SK-N-SH (cell line): Measurements from ENCODE around the gene GFY. TPM values are rescaled to one million over a fixed set of nuclear protein-coding genes. Genes with fewer than 3 reads are reported as not detected.
A peak's percentile ranks its signal among the peaks of the same experiment; 100 is the strongest.
"Not testable (repeated sequence)": the region's sequence is repeated elsewhere in the genome, so short reads cannot be mapped to it uniquely, and the experiment has no call there.

Experiments
- CTCF ChIA-PET: fragments of 300-600, 350-600 bp; formaldehyde crosslinking; extraction: SDS; loops from one replicate; lab custom pipeline; 2021; lab: Yijun Ruan, JAX
- POLR2A ChIA-PET: fragments of 350-600 bp; sonication (Branson Sonifier 250); formaldehyde crosslinking; extraction: SDS; loops from one replicate; lab custom pipeline; 2020; ENCODE audit warnings: antibody characterized with exemption, inconsistent platforms; lab: Yijun Ruan, JAX
- DNase-seq: peaks from one replicate; pipeline ENCODE4 v3.0.0; 2012
- H2AFZ ChIP-seq: fragments of 200-600 bp; sonication (generic); 2 replicates; pipeline ENCODE4 v1.8.1; 2016; ENCODE audit warnings: antibody characterized with exemption, mild to moderate bottlenecking, low read depth
- H3F3A ChIP-seq: fragments of 200-600 bp; sonication (generic); replicated peaks from 2 replicates; pipeline ENCODE3; 2016; ENCODE audit warnings: antibody characterized with exemption, mild to moderate bottlenecking; ENCODE audit not compliant: insufficient read depth
- H3K27ac ChIP-seq, 2 experiments: fragments of 200-500 bp in 1 of 2; fragments of 200-600 bp in 1 of 2; sonication (Bioruptor generic) in 1 of 2; sonication (generic), shearing (Covaris generic) in 1 of 2; 2 replicates each; pipeline versions ENCODE4 v1.5.1 to v1.6.1; 2014 to 2016; ENCODE audit warnings: low read depth in 2 of 2, inconsistent platforms in 1 of 2, low read length in 1 of 2, mild to moderate bottlenecking in 1 of 2, mixed read lengths in 1 of 2
- H3K27me3 ChIP-seq: fragments of 200-600 bp; sonication (generic), shearing (Covaris generic); 2 replicates; pipeline ENCODE4 v1.6.1; 2016; ENCODE audit warnings: mixed run types; ENCODE audit not compliant: insufficient read depth
- H3K36me3 ChIP-seq, 2 experiments: fragments of 200-500 bp in 1 of 2; fragments of 200-600 bp in 1 of 2; sonication (Bioruptor generic) in 1 of 2; sonication (generic) in 1 of 2; replicated peaks in 1 of 2; 2 replicates each; pipeline versions ENCODE3 to v1.5.1; 2014 to 2016; ENCODE audit warnings: low read length in 1 of 2, mild to moderate bottlenecking in 1 of 2; ENCODE audit not compliant: insufficient read depth in 2 of 2, control insufficient read depth in 1 of 2
- H3K4me1 ChIP-seq, 2 experiments: fragments of 200-500 bp in 1 of 2; fragments of 200-600 bp in 1 of 2; sonication (Bioruptor generic) in 1 of 2; sonication (generic), shearing (Covaris generic) in 1 of 2; 2 replicates each; pipeline versions ENCODE4 v1.5.1 to v1.6.1; 2014 to 2016; ENCODE audit warnings: low read depth in 1 of 2, low read length in 1 of 2, mixed run types in 1 of 2; ENCODE audit not compliant: insufficient read depth in 2 of 2, control insufficient read depth in 1 of 2
- H3K4me2 ChIP-seq: fragments of 200-600 bp; sonication (generic), shearing (Covaris generic); 2 replicates; pipeline ENCODE4 v1.6.1; 2017; ENCODE audit warnings: mixed run types
- H3K4me3 ChIP-seq, 2 experiments: fragments of 200-500 bp in 1 of 2; fragments of 200-600 bp in 1 of 2; sonication (Bioruptor generic) in 1 of 2; sonication (generic), shearing (Covaris generic) in 1 of 2; 2 replicates each; pipeline versions ENCODE4 v1.5.1 to v1.8.1; 2014 to 2016; ENCODE audit warnings: low read depth in 2 of 2, inconsistent platforms in 1 of 2, low read length in 1 of 2, mild to moderate bottlenecking in 1 of 2, mixed read lengths in 1 of 2, moderate library complexity in 1 of 2
- H3K79me2 ChIP-seq: fragments of 200-600 bp; sonication (generic); 2 replicates; pipeline ENCODE4 v1.8.1; 2017; ENCODE audit warnings: mild to moderate bottlenecking; ENCODE audit not compliant: insufficient read depth
- H3K9ac ChIP-seq: fragments of 200-600 bp; sonication (generic); 2 replicates; pipeline ENCODE4 v1.6.1; 2017; ENCODE audit warnings: mixed run types
- H3K9me2 ChIP-seq: fragments of 200-600 bp; sonication (generic); 2 replicates; pipeline ENCODE4 v1.6.1; 2017; ENCODE audit warnings: mixed run types
- H3K9me3 ChIP-seq: fragments of 200-600 bp; sonication (generic); 2 replicates; pipeline ENCODE4 v1.6.1; 2017; ENCODE audit warnings: mixed run types, mild to moderate bottlenecking, moderate library complexity
- H4K20me1 ChIP-seq: fragments of 200-600 bp; sonication (generic); 2 replicates; pipeline ENCODE4 v1.6.1; 2017; ENCODE audit warnings: mild to moderate bottlenecking, mixed run types; ENCODE audit not compliant: insufficient read depth
- ELF1 ChIP-seq: IDR thresholded peaks from 2 replicates; pipeline ENCODE4 v1.4.0; 2012
- EZH2phosphoT487 ChIP-seq: fragments of 200-600 bp; sonication (generic); IDR thresholded peaks from 2 replicates; pipeline ENCODE4 v1.6.1; 2017; ENCODE audit warnings: low read depth, mixed run types, mild to moderate bottlenecking, antibody characterized with exemption, moderate library complexity, borderline replicate concordance
- GABPA ChIP-seq: IDR thresholded peaks from 2 replicates; pipeline ENCODE4 v1.4.0; 2012; ENCODE audit warnings: low read depth, mild to moderate bottlenecking
- MXI1 ChIP-seq: IDR thresholded peaks from 2 replicates; pipeline ENCODE4 v1.6.1; 2012; ENCODE audit warnings: mild to moderate bottlenecking, low read depth, low read length, improper control_type of control experiment
- NRF1 ChIP-seq: IDR thresholded peaks from 2 replicates; pipeline ENCODE4 v1.6.1; 2012; ENCODE audit warnings: low read depth, mild to moderate bottlenecking, low read length
- POLR2AphosphoS5 ChIP-seq: IDR thresholded peaks from 2 replicates; pipeline ENCODE4 v1.6.1; 2012; ENCODE audit warnings: low read depth, low read length
- RXRA ChIP-seq: IDR thresholded peaks from 2 replicates; pipeline ENCODE4 v1.4.0; 2012; ENCODE audit warnings: low read depth, mild to moderate bottlenecking, borderline replicate concordance
- SMC3 ChIP-seq: IDR thresholded peaks from 2 replicates; pipeline ENCODE4 v1.6.1; 2012; ENCODE audit warnings: low read depth, low read length, improper control_type of control experiment
- TAF1 ChIP-seq: IDR thresholded peaks from 2 replicates; pipeline ENCODE4 v1.6.1; 2012; ENCODE audit warnings: low read depth, mild to moderate bottlenecking, low read length, moderate library complexity, borderline replicate concordance
- WGBS: methylation state at CpG from one replicate; pipeline ENCODE4 v1.1.6; 2017; ENCODE audit warnings: low lambda C conversion rate; 5-methylcytosine and 5-hydroxymethylcytosine counted together
- polyA plus RNA-seq, 3 experiments: library from polyadenylated mRNA; depleted of rRNA; stranded (reverse); fragments of >200 nt; gene quantifications; 2 replicates each; pipeline ENCODE4 v1.2.3, GENCODE V29; 2012
- TF ChIP-seq, protein P1 (sequence below): IDR thresholded peaks from 2 replicates; pipeline ENCODE4; 2012
- TF ChIP-seq, protein P2 (sequence below): IDR thresholded peaks from 2 replicates; pipeline ENCODE4 v1.6.1; 2012; ENCODE audit warnings: mild to moderate bottlenecking, low read depth, low read length, moderate library complexity

The GFY gene
- polyA plus RNA-seq, 1 of the 3 experiments (the other 2 are of a cell fraction) = not detected

DNA sequence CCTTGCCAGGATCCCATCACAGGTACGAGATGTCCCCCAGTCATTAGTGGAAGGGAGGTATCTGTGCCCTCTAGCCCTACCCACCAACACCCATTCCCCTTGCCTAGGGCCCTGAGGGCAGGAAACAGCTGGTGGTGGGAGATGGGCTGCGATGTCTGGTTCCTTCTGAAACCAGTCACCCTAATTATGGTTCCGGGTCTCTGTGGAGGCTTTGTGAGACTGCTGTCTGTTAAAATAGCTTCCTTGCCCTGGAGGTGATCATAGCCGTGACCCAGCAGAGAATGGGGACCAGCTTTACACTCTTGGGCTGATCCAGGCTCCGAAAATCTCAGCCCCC, 33.3 kb downstream of the GFY start (continued):
- TF ChIP-seq EZH2phosphoT487 = no peak
- TF ChIP-seq, all 33 proteins: peak for 0

DNA sequence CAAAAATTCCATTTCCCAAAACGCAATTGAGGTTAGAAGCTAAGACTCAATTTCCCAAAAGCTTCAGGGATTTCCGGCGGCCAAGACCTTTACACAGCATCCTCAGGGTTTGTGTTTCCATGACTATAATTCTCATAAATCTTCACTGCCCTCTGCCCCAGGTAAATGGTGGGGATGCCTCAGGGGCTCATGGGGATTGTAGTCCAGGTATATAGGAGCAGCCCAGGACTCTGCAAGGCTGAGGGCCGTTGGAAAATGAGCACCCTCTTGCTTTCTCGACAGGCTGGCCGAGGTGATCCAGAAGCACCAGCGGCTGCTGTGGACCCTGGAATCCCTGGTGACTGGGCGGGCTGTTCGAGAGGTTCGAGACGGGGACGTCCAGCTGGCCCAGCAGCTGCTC, 34.2 kb downstream of the GFY start:
- no peak overlapping the region for H3K4me3 ChIP-seq
- WGBS = 92% methylated on average over 12 of the region's 12 CpGs
- peaks cover 11% of the 10 kb centered on the region for H3F3A ChIP-seq
- H3K4me2 ChIP-seq = no peak overlapping the region
- H3K36me3 ChIP-seq = no peaks in the 10 kb centered on the region
- H3K79me2 ChIP-seq = peaks cover 14% of the 10 kb centered on the region
- peak; percentile 24 for DNase-seq
- H3K27ac ChIP-seq = no peak overlapping the region
- H3K9ac ChIP-seq = no peak overlapping the region
- peaks cover 0 to 2% of the 10 kb centered on the region in 2 experiments; a peak in 1 of 4 replicates for H3K4me1 ChIP-seq
- ChIA-PET POLR2A (no interaction called here), CTCF (interaction anchor here (1.1 to 1.7 kb wide), 2 partner anchors 8 to 14 kb away, joined by 3 to 7 read pairs; partner anchors contain the start of genes FLT3LG and PIH1D1)
- no peaks in the 10 kb centered on the region for H3K9me3 ChIP-seq
- H3K27me3 ChIP-seq = no peaks in the 10 kb centered on the region
- no peak overlapping the region for H2AFZ ChIP-seq
- no peaks in the 10 kb centered on the region for H3K9me2 ChIP-seq
- TF ChIP-seq, protein P1, sequence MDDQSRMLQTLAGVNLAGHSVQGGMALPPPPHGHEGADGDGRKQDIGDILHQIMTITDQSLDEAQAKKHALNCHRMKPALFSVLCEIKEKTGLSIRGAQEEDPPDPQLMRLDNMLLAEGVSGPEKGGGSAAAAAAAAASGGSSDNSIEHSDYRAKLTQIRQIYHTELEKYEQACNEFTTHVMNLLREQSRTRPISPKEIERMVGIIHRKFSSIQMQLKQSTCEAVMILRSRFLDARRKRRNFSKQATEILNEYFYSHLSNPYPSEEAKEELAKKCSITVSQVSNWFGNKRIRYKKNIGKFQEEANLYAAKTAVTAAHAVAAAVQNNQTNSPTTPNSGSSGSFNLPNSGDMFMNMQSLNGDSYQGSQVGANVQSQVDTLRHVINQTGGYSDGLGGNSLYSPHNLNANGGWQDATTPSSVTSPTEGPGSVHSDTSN = no peak
- no peak for TF ChIP-seq NRF1
- TF ChIP-seq SMC3 = no peak
- H4K20me1 ChIP-seq = no peaks in the 10 kb centered on the region

DNA sequence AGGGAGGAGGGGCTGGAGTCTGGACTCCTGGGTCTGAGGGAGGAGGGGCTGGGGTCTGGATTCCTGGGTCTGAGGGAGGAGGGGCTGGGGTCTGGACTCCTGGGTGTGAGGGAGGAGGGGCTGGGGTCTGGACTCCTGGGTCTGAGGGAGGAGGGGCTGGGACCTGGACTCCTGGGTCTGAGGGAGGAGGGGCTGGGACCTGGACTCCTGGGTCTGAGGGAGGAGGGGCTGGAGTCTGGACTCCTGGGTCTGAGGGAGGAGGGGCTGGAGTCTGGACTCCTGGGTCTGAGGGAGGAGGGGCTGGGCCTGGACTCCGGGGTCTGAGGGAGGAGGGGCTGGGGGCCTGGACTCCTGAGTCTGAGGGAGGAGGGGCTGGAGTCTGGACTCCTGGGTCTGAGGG, 35.9 kb downstream of the GFY start:
- POLR2A ChIA-PET, H3K27me3 ChIP-seq, H3K79me2 ChIP-seq, H3K4me3 ChIP-seq, H3K4me1 ChIP-seq, H3K9me3 ChIP-seq, H2AFZ ChIP-seq, DNase-seq, H3F3A ChIP-seq, H4K20me1 ChIP-seq, H3K36me3 ChIP-seq, H3K9ac ChIP-seq, H3K27ac ChIP-seq, H3K9me2 ChIP-seq, H3K4me2 ChIP-seq: not testable (repeated sequence)
- CTCF ChIA-PET = interaction anchor here (0.6 kb wide), 1 partner anchor 12 kb away, joined by 3 read pairs; no protein-coding TSS in a partner anchor
- no CpG with 5 or more reads among the region's 1 CpG for WGBS

DNA sequence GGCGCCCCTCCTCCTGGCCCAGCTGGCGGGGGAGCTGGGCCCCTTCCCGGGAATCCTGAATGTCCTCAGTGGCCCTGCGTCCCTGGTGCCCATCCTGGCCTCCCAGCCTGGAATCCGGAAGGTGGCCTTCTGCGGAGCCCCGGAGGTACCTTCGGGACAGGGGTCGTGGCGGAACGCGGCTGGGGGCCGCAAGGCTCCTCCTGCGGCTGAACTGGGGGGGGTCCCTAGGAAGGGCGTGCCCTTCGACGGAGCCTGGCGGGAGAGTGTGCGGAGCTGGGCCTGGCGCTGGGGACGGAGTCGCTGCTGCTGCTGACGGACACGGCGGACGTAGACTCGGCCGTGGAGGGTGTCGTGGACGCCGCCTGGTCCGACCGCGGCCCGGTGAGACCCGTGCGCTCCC, 36.5 kb downstream of the GFY start:
- H4K20me1 ChIP-seq = no peaks in the 10 kb centered on the region
- no peak overlapping the region for H3K9ac ChIP-seq
- TF ChIP-seq MXI1 = no peak
- TF ChIP-seq NRF1 = no peak
- no peak for TF ChIP-seq RXRA
- TF ChIP-seq GABPA = no peak
- TF ChIP-seq POLR2AphosphoS5 = no peak
- no peak for TF ChIP-seq ELF1
- no peak for TF ChIP-seq TAF1
- no peak for TF ChIP-seq EZH2phosphoT487
- TF ChIP-seq, protein P2, sequence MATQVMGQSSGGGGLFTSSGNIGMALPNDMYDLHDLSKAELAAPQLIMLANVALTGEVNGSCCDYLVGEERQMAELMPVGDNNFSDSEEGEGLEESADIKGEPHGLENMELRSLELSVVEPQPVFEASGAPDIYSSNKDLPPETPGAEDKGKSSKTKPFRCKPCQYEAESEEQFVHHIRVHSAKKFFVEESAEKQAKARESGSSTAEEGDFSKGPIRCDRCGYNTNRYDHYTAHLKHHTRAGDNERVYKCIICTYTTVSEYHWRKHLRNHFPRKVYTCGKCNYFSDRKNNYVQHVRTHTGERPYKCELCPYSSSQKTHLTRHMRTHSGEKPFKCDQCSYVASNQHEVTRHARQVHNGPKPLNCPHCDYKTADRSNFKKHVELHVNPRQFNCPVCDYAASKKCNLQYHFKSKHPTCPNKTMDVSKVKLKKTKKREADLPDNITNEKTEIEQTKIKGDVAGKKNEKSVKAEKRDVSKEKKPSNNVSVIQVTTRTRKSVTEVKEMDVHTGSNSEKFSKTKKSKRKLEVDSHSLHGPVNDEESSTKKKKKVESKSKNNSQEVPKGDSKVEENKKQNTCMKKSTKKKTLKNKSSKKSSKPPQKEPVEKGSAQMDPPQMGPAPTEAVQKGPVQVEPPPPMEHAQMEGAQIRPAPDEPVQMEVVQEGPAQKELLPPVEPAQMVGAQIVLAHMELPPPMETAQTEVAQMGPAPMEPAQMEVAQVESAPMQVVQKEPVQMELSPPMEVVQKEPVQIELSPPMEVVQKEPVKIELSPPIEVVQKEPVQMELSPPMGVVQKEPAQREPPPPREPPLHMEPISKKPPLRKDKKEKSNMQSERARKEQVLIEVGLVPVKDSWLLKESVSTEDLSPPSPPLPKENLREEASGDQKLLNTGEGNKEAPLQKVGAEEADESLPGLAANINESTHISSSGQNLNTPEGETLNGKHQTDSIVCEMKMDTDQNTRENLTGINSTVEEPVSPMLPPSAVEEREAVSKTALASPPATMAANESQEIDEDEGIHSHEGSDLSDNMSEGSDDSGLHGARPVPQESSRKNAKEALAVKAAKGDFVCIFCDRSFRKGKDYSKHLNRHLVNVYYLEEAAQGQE = no peak
- no peak for DNase-seq
- no peak overlapping the region for H3K27ac ChIP-seq
- CTCF ChIA-PET = interaction anchor here (0.6 to 0.7 kb wide), 2 partner anchors 12 to 415 kb away, joined by 3 to 5 read pairs; partner anchors contain the start of gene AKT1S1
- no peaks in the 10 kb centered on the region for H3K27me3 ChIP-seq
- H3K9me3 ChIP-seq = no peaks in the 10 kb centered on the region
- H3K79me2 ChIP-seq = peaks cover 3% of the 10 kb centered on the region; the same call in 1 of the 2 replicates
- WGBS = 96% methylated on average over 24 of the region's 37 CpGs
- no peaks in the 10 kb centered on the region for H3K9me2 ChIP-seq
- H3K4me3 ChIP-seq = no peak overlapping the region
- POLR2A ChIA-PET = no interaction called here
- no peak overlapping the region for H3K4me2 ChIP-seq
- peaks cover 3% of the 10 kb centered on the region for H3F3A ChIP-seq
- H3K36me3 ChIP-seq = no peaks in the 10 kb centered on the region
- no peak overlapping the region for H2AFZ ChIP-seq
- peaks cover 0 to 2% of the 10 kb centered on the region in 2 experiments; a peak in 1 of 4 replicates for H3K4me1 ChIP-seq
